Iris pigment epithelial cell (primary cell): Measurements from ENCODE around the gene EIF3B.
"Not testable (repeated sequence)": the region's sequence is repeated elsewhere in the genome, so short reads cannot be mapped to it uniquely, and the experiment has no call there.

Source experiments
- DNase-seq: peaks from one replicate; pipeline ENCODE4 v3.0.0-alpha.2; 2011; ENCODE audit warnings: low read depth

The EIF3B gene

DNA sequence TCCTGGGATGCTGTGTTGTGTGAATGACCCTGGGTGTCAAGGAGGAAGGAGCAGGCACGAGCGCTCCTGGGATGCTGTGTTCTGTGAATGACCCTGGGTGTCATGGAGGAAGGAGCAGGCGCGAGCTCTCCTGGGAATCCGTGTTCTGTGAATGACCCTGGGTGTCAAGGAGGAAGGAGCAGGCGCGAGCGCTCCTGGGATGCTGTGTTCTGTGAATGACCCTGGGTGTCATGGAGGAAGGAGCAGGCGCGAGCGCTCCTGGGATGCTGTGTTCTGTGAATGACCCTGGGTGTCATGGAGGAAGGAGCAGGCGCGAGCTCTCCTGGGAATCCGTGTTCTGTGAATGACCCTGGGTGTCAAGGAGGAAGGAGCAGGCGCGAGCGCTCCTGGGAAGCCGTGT, 22.9 kb downstream of the EIF3B start:
- DNase-seq = not testable (repeated sequence)

DNA sequence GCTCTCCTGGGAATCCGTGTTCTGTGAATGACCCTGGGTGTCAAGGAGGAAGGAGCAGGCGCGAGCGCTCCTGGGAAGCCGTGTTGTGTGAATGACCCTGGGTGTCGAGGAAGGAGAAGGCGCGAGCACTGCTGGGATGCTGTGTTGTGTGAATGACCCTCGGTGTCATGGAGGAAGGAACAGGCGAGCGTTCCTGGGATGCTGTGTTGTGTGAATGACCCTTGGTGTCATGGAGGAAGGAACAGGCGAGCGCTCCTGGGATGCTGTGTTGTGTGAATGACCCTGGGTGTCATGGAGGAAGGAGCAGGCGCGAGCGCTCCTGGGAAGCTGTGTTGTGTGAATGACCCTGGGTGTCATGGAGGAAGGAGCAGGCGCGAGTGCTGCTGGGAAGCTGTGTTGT, 23.5 kb downstream of the EIF3B start:
- not testable (repeated sequence) for DNase-seq

DNA sequence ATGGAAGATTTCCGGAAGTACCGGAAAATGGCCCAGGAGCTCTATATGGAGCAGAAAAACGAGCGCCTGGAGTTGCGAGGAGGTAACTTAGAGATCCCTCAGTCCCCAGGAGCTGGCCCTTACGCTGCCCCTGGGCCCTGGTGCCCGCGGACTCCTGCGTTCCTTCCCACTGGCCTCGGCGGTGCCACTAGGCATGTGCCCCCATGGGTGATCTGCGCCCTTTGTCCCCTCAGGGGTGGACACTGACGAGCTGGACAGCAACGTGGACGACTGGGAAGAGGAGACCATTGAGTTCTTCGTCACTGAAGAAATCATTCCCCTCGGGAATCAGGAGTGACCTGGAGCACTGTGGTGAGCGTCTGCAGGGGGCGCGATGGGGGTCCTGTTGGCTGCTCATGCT, 24.5 kb downstream of the EIF3B start:
- DNase-seq = no peak

DNA sequence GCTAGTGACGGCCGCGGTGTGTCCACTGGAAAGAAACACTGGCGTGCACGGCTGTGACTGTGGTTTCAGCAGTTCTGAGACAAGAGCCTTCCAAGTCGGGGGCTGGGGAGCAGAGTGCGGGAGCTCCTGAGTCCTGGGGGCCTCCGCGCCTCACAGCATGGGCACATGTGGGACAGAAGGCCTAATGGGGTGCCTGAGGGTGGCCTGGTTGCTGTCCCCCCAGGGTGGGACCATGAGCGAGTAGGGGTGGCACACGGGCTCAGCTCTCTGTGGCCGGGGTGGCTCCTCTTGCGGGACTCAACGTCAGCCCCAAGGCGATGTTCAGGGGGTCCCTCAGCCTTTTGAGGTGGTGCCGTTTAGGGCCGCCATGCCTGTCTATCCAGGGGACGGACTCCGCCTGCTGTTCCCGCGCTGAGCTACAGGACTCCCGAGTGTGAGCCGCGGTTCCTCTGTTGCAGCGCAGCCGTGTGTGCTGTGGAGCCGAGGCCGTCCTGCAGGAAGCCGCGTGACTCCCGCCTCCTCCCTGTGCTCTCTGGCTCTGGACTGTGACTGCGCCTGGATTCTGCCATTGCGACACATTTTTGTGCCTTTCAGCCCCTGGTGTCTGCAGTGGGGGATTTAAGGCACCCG, 25.3 kb downstream of the EIF3B start:
- DNase-seq = no peak

DNA sequence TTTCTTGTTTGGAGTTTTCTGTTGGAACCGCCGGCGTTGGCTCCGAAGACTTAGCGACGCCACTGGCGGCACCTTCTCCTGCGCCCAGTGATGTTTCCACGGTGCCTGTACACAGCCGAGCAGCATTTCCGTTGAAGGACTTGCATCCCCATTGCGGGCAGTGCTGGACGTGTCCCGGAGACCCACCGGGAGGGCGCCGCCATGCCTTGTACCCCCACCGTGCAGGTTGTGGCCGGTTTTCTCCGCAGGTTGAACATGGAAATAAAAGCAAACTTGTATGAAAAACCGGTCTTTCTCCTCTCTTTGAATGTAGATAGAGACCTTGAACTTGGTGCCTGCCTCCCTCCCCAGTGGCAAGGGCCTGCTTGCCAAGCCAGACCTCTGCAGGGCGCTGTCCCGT, 25.8 kb downstream of the EIF3B start:
- DNase-seq = no peak

DNA sequence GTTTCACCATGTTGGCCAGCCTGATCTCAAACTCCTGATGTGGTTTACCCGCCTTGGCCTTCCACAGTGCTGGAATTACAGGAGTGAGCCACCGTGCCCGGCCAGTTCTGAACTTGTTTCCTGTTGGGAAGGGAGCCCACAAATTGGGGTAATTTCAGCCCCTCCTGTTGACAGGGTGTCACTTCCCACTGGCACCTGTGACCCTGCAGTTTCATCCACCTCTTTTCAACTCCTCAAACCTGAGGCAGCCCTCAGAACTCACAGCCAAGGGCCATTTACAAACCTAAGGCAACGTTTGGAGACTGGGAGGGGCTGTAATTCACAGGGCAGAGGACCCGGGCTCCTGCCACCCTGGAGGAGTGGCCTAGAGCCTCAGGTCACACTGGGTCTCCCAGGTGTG, 26.6 kb downstream of the EIF3B start:
- no peak for DNase-seq

DNA sequence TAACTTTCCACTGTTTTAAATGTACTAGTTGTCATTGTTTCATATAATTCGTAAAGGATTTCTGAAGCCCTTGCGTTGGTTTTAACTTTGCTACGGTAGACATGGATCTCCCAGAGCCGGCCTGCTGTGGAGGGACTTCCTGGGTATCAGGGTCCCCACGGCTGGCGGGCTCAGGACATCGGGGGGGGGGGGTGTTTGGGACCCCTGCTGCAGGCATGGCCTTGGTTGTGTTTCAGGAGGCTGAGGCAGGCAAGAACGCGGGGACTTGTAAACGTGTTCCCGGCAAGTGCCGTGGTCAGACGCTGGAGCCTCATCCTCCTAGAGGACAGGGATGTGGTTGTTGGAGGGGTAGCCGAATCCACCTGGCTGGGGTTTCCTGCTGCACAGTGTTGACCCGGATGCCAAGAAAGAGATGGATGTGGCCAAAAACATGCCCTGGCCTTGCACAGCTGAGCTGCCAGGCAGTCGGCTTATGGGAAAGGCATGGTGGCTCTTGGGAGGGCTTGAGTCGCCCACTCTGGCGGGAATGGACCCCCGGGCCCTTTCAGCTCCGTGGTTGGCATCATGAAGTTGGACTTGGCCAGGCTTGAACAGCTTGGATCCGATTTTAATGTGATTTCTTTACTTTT, 27.4 kb downstream of the EIF3B start:
- DNase-seq = no peak

DNA sequence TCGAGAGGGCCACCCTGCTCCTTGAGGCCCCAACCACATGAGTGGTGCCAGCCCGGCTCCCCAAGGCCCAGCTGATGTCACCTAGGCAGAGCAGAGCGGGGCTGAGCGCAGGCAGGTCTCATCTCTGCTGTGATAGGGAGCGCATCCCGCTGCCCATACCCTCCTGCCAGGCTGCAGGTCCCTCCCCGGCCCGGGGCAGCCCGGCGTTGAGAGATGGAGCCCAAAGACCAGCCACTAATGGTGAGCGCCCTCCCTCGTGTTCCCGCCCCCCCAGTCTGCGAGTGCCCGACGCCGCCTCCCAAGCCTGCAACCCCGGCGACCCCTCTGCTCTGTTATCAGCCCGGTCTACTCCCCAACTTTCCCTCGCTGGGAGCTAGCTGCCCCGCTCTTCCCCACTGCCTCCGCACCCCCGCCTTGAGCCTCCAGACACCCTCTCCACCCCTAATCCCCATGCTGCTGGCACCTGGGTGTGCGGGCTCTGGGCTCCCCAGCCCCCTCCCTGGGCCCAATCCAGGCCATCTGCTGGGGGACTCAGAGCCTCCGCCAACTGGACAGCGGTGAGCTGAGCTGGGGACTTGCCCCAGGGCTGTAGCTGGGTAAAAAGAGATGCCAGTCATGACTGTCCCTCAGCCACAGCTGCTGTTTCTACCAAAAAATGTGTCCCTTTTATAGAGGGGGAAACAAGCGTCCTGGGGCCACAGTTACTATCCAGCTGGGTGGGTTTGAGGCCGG, 29.1 kb downstream of the EIF3B start:
- no peak for DNase-seq

DNA sequence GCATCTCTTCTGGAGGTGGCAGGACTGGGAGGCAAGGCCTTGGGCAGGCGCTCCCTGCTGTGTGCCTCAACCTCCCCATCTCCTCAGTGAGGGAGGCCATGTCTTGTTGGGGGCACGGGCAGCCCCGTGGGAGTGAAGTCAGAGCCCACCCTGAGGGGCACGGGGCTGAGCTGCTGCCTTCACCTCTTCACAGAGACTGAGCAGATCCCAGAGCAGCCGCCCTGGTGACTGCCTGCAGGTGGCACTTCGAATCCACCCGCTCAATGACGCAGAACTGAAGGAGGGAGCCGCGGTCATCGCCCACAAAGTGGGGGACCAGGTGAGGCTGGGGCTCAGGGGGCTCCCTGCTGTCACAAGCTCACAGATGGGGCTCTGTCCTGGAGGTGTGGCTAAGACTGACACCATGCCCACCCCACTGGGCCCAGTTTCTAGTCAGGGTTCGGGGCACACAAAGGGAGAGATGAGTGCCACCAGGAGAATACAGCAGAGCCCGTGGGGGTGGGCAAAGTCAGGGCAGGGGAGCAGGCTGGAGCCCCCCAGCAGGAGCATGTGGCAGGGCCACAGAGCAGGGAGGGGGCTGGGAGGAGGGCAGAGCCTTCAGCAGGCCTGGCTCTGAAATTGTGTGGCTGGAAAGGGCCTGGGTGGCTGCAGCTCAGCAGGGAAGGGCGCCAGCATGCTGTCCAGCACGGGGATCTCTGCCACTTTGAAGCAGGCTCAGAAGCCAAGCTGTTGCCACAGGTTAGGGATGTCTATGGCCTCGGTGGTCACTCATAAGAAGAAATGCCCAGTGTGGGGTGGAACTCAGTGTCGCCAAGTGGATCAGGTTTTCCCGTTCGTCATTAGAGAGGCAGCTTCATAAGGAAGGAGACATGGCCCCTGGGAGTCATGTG, 30.0 kb downstream of the EIF3B start:
- no peak for DNase-seq

DNA sequence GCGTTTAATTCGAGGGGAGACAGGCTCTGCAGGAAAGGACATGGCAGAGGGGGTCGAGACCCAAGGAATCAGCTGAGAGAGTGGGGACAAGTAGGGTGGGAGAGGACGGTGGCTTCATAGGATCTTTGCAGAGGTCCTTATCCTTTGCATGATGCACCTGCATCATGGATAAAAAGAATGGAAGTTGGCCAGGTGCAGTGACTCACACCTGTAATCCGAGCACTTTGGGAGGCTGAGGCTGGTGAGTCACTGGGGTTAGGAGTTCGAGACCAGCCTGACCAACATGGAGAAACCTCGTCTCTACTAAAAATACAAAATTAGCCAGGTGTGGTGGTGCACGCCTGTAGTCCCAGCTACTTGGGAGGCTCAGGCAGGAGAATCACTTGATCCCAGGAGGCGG, 31.5 kb downstream of the EIF3B start:
- DNase-seq = peak; percentile 26

DNA sequence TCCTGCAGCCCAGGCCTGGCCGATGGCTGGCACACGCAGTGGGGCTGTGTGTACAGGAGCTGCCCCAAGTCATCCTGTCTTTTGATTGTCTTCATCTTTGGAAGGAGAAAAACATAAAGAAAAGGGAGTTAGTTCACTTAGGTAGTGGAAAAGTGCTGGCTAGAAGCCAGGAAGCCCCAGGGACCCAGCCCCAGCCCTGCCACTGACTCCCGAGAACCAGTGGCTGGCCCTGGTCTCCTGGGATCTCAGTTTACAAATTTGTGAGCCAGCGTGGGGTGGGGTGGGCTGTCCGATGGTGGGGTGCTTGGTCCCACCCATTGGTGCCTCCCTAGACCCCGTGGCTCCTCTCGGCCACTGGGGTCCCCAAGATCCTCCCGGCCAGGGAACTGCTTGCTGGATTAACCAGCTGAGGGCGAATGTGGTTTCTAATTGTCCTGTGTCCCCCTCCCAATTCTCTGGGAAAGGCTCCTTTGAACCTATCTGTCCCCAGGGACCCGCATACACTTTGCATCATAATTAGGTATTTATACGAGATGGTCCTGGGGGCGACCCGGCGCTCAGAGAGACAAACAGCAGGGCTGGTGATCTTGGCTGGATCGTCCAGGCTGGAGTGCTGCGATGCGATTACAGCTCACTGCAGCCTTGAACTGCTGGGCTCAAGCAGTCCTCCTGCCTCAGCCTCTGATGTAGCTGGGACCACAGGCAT, 32.5 kb downstream of the EIF3B start:
- no peak for DNase-seq

DNA sequence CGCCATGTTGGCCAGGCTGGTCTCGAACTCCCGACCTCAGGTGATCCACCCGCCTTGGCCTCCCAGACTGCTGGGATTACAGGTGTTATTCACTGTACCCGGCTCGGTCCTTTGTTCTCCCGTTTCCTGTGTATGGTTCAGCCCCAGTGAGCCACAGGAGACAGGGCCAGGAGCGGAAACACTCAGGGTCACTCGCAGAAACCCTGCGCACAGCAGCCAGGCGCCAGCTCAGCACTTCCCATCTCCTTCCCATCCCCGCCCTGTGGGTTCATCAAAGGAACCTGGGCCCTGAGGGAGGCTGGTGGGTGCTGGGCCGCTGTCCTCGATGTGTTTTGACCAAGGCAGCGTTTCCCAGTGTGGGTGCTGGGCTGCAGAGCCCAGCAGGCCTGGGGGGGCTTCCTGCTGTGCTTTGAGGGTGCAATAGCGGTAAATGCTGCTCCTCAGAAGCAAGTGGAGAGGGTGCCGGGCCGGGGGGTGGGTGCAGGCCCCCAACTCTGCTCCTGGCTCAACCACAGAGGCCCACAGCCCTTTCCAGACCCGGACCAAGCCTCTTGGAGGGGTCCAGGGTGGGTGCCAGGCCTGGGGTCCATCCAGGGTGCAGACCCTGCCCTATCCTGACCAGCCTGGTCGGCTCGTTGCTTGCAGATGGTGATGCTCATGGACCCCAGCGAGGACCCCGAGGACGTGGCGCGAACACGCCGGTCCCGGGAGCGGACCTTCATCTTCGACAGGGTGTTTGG, 33.4 kb downstream of the EIF3B start:
- no peak for DNase-seq

DNA sequence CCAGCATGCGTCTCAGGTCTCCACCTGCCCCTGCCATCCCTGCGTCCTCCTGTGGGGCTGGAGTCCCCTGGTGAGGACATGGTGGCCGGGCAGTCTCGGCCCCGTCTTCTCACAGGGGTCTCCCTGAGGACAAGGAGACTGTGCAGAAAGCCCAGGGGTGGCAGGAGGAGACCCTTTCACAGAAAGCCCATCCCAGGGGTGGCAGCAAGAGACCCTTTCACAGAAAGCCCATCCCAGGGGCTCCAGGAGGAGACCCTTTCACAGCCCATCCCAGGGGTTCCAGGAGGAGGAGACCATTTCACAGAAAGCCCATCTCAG, 34.0 kb downstream of the EIF3B start:
- no peak for DNase-seq

DNA sequence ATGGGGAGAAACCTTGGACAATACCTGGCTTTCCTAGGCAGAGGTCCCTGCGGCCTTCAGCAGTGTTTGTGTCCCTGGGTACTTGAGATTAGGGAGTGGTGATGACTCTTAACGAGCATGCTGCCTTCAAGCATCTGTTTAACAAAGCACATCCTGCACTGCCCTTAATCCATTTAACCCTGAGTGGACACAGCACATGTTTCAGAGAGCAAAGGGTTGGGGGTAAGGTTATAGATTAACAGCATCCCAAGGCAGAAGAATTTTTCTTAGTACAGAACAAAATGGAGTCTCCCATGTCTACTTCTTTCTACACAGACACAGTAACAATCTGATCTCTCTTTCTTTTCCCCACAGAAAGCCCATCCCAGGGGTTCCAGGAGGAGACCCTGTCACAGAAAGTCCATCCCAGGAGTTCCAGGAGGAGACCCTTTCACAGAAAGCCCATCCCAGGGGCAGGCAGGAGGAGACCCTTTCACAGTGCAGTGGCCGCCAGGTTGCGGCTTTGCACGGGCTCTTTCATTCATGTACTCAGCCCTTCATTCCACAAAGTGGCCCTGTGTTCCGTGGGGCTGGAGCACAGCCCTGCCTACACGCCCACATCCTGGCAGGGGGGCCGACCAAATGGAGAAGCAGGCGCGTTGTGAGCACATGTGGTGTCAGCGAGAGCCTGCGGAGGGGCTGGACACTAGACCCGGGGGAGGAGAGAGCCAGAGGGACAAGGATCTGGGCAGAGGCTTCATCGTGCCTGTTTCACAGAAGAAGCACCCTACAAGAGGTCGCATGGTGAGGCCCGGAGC, 35.6 kb downstream of the EIF3B start:
- peak; percentile 34 for DNase-seq

DNA sequence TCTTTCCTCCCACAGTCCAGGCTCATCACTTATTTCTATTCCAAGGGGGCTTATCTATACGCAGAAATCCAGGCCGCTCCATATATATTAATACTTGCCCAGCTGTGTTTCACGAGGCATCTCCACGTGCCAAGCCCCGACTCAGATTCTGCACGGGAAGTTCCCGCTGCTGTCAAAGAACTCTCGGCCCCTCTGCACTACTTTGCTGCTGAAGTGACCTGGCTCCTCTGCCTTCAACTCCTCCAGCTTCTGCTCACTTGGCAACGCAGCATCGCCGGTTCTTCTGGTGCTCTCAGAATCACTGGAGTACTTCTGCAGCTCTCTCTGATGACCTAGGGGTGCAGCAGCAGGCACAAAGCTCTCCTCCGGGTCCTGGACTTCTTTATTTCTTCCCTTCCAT, 39.1 kb downstream of the EIF3B start:
- no peak for DNase-seq

DNA sequence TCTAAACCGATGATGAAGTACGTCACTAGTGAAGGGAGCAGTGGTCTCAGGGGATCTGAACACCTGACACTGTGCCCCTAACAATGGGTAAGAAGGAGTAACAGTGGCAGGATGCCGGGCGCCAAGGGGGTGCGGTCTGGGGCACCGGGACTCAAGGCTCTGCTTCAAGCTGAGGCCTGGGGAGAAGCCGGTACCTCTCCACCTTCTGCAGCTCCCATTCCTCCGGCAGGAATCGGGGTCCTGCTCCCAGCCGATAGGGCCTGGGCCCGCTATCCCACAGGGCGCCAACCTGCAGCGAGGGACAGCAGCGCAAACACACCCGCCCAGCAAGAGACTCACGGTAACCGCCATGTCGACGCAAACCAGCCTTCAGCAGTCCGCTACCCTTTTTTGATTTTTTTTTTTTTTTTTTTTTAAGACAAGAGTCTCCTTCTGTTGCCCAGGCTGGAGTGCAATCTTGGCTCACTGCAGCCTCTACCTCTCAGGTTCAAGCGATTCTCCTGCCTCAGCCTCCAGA, 40.0 kb downstream of the EIF3B start:
- DNase-seq = no peak

DNA sequence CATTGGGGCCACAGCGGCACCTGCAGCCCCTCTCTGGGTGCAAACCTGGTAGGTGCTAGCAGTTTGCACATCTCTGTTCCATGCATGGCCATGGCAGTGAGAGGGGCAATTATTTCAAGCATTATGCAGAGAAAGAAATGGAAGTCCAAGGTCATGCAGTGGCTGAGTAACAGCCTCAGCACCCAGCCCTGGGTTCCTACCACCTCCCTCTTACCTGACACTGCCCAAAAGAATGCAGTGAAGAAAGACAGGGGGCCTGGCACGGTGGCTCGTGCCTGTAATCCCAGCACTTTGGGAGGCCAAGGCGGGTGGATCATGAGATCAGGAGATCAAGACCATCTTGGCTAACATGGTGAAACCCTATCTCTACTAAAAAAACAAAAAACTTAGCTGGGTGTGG, 43.9 kb downstream of the EIF3B start:
- no peak for DNase-seq

DNA sequence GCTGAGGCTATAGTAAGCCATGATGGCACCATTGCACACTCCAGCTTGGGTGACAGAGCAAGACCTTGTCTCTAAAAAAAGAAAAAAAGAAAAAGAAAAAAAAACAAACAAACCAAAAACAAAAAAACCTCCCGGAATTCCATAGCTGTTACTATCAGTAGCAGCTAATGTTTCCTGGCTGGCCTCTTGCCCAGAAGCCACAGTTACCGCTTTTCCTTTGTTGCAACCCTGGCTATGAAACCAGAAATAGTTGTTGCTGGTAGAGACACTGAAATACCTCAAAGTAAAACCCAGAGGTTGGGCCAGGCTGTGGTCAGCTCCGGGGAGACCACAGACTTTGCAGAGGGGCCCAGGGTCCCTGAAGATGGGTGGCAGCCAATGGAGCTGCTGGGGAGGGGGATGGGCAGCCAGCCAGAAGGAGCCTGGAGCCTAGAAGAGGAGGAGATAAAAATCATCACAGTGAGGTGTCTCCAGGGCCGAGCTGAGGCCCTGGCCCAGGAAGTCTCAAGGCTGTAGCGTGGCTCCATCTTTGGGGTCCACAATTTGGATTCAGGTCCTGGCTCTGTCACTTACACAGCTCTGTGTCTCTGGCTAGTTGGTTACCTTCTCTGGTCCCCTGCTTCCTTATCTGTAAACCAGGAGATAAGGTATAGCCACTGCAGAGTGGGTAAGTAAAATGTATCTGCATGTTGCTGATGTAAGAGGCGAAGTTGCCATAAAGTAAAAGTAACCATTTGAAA, 45.4 kb downstream of the EIF3B start:
- peak; percentile 95 for DNase-seq

DNA sequence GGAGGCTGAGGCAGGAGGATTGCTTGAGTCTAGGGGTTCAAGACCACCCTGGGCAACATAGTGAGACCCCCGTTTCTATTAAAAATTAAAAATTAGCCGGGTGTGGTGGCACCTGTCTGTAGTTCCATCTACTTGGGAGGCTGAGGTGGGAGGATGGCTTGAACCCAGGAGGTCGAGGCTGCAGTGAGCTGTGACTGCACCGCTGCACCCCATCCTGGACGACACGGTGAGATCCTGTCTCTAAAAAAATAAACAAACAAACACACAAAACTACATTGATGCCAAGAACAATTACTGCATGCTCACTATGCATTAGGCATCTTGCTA, 48.0 kb downstream of the EIF3B start:
- no peak for DNase-seq
